NOMO-1 treated with dmso at 0.1 percent for 144 hours (cell line): ENCODE results near the gene LGR5.
"Not testable (repeated sequence)": the region's sequence is repeated elsewhere in the genome, so short reads cannot be mapped to it uniquely, and the experiment has no call there.

Experiments used
- DNase-seq: peaks from one replicate; lab custom pipeline; 2025; ENCODE audit not compliant: unreplicated experiment; lab: John Stamatoyannopoulos, UW

The LGR5 gene

GRCh38 chr12:71541583-71541982, 102.0 kb downstream of the LGR5 start:
- no peak for DNase-seq

DNA sequence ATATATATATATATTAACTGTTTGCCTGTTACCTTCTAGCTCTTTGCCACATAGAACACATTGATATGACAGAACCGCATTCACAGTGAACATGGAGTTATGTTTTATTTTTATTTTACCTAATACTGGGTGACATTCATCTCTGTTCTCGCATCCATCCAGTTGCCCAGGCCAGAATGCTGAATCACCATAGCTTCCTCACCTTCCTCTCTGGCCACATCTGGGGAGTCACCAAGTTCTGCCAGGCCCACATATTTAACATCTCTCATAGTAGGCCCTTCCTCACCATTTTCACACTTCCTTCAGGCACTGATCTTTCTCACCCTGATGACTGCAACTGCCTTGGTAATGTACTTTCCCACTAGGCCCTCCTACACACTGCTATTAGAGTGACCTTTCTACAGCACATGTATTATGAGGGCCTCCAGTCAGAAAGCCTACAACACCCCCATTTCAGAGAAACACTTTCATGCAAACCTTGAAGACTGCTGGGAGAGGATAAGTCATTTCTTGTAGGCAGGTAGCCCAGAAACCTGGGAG, 106.8 kb downstream of the LGR5 start:
- no peak for DNase-seq

DNA sequence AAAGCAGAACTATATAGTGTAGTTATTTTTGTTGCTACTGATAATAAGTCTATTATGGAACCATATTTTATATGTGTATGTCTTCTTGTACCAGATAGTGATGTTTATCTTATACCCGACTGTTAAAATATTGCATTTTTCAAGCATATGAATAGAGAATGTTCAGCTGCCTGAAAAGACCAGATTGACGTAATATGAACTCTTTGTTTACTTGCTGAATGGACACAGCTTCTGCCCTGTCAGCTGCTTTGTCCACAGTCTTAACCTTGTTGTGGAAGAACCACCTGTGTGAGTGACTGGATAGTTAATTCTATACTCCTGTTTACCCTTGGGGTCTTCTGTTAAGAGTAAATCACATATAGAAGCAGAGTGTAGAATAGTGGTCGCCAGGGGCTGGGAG, 109.3 kb downstream of the LGR5 start:
- DNase-seq: no peak

- no peak for DNase-seq
Measured at GRCh38 chr12:71551529-71551928, 111.9 kb downstream of the LGR5 start.

DNA sequence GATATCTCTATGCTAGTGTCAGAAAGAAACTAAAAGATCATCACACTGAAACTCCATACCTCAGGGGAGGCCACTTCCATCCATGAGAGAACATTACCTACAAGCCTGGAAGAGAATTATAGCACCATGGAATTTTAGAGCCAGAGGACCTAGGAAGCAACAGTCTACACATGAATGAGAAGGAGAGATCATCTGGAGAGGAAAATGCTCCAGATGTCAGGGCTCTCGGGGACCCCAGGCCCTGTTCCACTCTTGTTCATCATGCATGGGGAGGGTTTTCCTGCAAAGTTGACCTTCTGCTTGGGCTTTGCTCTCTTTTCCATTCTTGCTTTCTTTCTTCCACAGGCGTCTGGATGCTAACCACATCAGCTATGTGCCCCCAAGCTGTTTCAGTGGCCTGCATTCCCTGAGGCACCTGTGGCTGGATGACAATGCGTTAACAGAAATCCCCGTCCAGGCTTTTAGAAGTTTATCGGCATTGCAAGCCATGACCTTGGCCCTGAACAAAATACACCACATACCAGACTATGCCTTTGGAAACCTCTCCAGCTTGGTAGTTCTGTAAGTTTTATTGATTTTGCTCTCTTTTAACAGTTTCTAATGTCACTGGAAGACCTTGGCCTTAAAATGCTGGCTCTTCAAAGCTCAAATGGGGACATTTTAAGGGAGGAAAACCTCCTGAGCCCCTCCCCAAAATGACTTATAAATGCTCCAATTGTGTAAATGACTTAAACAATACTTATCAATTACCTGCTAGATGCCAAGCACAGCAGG, 113.3 kb downstream of the LGR5 start:
- DNase-seq: no peak

GRCh38 chr12:71555191-71555590, 115.6 kb downstream of the LGR5 start:
- no peak for DNase-seq

GRCh38 chr12:71555789-71556188, 116.2 kb downstream of the LGR5 start:
- not testable (repeated sequence) for DNase-seq

- no peak for DNase-seq
Measured at GRCh38 chr12:71556448-71556847, 116.8 kb downstream of the LGR5 start.

DNA sequence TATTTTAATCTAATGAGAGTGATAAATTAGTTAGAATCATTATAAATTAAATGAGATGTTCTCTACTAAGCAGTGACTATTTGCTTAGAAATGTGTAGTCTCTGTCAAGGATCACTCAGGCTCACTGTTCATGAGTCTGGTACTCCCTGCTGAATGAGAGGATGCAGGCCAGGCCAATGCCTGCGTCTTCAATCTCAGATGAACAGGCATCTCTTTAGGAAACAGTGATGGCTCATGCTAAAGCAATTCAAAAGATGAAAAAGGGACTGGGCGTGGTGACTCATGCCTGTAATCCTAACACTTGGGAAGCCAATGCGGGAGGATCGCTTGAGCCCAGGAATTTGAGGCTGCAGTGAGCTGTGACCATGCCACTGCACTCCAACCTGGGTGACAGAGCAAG, 117.3 kb downstream of the LGR5 start:
- DNase-seq: no peak

DNA sequence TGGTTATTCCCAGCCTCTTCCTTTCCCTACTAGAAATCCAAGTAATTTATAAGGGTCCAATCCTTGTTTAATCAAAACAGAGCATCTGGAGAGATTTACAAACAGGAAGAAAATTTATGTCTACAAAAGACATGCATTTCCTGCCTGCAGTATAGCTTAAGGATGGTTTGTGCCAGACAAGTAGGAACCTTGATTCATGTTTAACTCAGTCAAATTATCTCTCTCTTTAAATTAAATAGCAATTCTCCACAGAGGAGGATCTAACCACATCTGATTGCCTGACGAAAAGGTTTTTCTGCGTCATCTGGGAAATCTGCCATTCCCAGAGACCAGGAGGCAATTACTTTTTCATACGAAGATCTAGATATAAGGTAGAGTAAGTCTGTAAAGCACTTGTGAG, 118.8 kb downstream of the LGR5 start:
- DNase-seq: no peak

GRCh38 chr12:71562676-71563595, 123.3 kb downstream of the LGR5 start:
- no peak for DNase-seq

DNA sequence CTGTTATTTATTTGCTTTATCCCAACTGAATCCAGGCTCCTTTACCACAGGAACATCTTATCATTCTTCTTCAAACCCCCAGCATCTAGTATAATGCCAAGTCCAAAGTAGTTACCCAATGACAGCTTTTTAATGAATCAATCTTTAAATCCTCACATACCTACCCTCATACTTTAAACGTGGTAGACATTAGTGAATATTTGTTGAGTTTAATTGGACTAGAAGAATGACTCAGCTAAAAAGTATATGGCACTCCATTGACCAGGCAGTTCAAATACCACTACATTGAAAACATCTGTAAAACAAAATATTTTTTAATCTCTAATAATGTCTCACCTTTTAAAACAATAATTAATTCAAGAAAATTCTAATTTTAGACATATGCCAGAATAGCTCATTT, 125.9 kb downstream of the LGR5 start:
- DNase-seq: no peak

DNA sequence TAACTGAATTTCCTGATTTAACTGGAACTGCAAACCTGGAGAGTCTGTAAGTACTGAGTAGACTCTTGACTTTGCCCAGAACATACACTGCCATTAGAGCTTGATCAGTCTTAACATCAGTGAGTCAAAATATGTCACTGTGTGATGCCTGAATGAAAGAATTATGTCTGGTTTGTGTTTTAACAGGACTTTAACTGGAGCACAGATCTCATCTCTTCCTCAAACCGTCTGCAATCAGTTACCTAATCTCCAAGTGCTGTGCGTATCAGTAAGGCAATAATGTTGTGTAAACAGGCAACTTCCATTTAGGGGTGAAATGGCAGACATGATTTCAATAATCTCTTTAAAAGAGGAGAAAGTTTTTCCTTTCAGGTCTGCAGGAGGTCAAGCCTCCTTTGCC, 127.1 kb downstream of the LGR5 start:
- no peak for DNase-seq

- DNase-seq: no peak
Measured at GRCh38 chr12:71567537-71567936, 127.9 kb downstream of the LGR5 start.

- not testable (repeated sequence) for DNase-seq
Measured at GRCh38 chr12:71569885-71570284, 130.3 kb downstream of the LGR5 start.

DNA sequence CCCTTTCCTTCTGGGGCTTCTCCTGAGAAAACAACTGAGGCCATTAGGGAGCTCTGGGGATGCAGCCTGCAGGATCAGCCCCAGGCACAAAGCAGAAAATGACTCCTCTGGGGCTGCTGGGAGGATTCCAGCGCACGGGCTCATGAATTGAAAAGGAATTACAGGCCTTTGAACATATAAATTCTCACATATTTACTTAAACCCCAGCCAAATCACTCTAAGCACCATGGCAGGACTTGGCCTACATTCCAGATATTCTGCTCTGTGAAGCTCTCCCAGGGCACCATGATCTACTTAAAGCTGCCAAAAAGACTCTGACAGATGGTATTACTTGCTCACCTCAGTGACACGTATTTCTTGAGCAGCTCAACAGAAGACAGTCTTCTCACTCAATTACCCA, 136.9 kb downstream of the LGR5 start:
- DNase-seq: no peak

DNA sequence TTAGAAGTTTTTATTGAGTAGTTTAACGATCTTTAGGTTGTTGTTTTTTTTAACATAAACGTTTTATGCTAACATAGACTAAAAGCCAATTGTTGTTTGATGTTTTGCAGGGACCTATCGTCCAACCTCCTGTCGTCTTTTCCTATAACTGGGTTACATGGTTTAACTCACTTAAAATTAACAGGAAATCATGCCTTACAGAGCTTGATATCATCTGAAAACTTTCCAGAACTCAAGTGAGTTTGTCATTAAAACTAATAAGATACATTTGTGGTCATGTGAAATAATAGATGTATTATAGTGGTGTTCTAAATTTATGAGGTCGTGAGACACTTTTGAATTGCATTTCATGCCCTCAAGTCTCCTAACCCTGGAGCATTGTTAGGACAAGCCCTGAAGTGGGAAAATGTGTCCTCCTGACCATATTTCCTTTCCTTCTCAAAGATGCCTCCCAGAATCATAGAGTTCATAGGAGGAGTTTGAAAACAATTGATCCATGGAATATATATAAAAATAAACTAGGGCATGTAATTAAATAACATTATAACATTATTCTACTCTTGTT, 139.2 kb downstream of the LGR5 start:
- no peak for DNase-seq

GRCh38 chr12:71581206-71581605, 141.6 kb downstream of the LGR5 start:
- DNase-seq: no peak

- no peak for DNase-seq
Measured at GRCh38 chr12:71582925-71583324, 143.3 kb downstream of the LGR5 start.

GRCh38 chr12:71584356-71584755, 144.8 kb downstream of the LGR5 start:
- no peak for DNase-seq

- DNase-seq: no peak
Measured at GRCh38 chr12:71585218-71585617, 145.6 kb downstream of the LGR5 start.

DNA sequence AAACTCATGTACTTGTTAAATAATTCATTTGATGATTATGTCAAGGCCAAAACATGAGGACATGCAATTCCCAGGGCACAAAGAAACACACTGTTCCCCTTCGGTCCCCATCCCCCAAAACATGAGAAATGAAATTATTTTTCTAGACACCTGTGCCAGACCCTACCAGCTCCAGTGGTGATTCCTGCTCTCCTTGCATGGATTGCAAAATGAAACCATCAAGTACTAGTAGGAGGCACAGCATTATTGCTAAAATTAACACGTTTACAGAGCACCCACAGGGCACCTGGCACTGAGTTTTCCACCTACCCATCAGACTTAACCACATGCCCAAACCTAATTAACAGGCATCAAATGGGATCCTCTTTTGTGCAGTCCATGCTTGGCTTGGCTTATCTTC, 147.4 kb downstream of the LGR5 start:
- DNase-seq: no peak
